Osteocyte (in vitro differentiated cells): ENCODE measurements around the gene PPP1R12A. TPM values are rescaled to one million over a fixed set of nuclear protein-coding genes. Genes with fewer than 3 reads are reported as not detected.

ENCODE experiments used
- DNase-seq: peaks from one replicate; pipeline ENCODE4 v3.0.0; 2021; ENCODE audit warnings: mixed read lengths; ENCODE audit not compliant: unreplicated experiment; ENCODE audit errors: extremely low spot score
- H3K27ac Mint-ChIP-seq: one replicate; pipeline ENCODE4 v1.8.0; 2021; ENCODE audit warnings: mild to moderate bottlenecking, mixed read lengths; ENCODE audit not compliant: unreplicated experiment
- H3K27me3 Mint-ChIP-seq: one replicate; pipeline ENCODE4 v1.8.0; 2021; ENCODE audit warnings: mixed read lengths; ENCODE audit not compliant: unreplicated experiment
- H3K36me3 Mint-ChIP-seq: one replicate; pipeline ENCODE4 v1.8.0; 2021; ENCODE audit warnings: mixed read lengths; ENCODE audit not compliant: unreplicated experiment
- H3K4me1 Mint-ChIP-seq: one replicate; pipeline ENCODE4 v1.8.0; 2021; ENCODE audit warnings: mixed read lengths; ENCODE audit not compliant: unreplicated experiment
- H3K4me3 Mint-ChIP-seq: one replicate; pipeline ENCODE4 v1.8.0; 2021; ENCODE audit warnings: mild to moderate bottlenecking, moderate library complexity, mixed read lengths; ENCODE audit not compliant: unreplicated experiment
- H3K9me3 Mint-ChIP-seq: one replicate; pipeline ENCODE4 v1.8.0; 2021; ENCODE audit warnings: mixed read lengths; ENCODE audit not compliant: unreplicated experiment
- total RNA-seq: library from RNA; stranded (reverse); gene quantifications from 2 replicates; pipeline ENCODE4 v1.2.1, GENCODE V29; 2021
- TF ChIP-seq, protein P1 (sequence below): fragments of 200-600 bp; sonication (generic); IDR thresholded peaks from 2 replicates; pipeline ENCODE4 v1.5.0; 2021; ENCODE audit warnings: antibody characterized with exemption, mild to moderate bottlenecking, moderate library complexity

The PPP1R12A gene
- total RNA-seq, 1 donor from 2014 or later, result 116 TPM

DNA sequence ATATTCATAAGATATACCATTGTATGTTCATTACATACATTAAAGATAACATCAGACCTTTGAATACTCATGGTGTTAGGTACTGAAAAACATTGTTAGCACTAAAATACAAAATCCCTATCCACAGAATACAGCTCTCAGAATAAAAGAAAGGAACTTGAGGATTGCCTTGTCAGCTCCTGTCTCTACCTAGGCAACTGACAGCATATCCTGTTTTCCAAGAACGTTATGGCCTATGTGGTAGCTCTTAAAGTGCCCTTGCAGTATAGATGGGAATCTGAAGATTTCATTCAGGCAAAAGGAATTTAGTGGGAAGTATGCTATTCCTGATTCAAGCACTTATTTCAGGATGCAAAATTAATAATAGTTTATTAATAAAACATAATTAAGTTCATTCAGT is 1.8 kb upstream of the PPP1R12A start:
- peaks cover 18% of the 10 kb centered on the region for H3K4me1 Mint-ChIP-seq
- TF ChIP-seq, protein P1, sequence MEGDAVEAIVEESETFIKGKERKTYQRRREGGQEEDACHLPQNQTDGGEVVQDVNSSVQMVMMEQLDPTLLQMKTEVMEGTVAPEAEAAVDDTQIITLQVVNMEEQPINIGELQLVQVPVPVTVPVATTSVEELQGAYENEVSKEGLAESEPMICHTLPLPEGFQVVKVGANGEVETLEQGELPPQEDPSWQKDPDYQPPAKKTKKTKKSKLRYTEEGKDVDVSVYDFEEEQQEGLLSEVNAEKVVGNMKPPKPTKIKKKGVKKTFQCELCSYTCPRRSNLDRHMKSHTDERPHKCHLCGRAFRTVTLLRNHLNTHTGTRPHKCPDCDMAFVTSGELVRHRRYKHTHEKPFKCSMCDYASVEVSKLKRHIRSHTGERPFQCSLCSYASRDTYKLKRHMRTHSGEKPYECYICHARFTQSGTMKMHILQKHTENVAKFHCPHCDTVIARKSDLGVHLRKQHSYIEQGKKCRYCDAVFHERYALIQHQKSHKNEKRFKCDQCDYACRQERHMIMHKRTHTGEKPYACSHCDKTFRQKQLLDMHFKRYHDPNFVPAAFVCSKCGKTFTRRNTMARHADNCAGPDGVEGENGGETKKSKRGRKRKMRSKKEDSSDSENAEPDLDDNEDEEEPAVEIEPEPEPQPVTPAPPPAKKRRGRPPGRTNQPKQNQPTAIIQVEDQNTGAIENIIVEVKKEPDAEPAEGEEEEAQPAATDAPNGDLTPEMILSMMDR, result no peak

DNA sequence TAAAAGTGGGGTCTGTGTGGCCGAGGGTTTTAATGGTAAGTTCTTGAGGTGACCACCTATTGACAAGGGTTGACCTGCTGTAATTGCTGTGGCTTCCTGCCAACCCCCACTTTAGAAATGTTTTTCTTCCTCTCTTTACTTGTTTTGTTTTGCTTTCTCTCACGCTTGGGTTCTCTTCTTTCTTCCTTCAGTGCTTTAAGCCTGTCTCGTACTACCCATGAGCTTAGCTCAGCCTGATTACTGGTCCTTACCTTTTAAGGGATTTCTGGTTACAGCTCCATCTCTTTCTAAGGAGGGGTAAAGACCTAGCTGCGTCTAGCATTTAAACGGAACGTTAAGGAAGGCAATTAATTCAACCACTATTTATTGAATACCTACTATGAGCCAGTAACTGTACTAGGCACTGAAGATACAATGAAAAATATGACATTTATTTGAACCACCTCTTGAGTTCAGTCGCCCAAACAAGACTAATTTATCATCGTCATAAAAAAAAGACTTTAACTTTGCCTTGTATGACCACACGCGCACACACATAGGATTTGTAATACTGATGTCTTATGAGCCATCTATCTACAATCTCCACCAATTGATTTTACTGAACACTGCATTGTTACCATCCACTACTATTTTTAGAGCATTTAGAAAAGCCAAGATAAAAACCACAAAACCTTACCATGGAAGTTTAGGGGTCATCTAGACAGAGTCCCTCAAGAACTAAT is 888 bp upstream of the PPP1R12A start:
- TF ChIP-seq, protein P1, result no peak
- Mint-ChIP-seq H3K36me3 (no peaks in the 10 kb centered on the region), H3K4me1 (peaks cover 23% of the 10 kb centered on the region), H3K4me3 (peak overlapping the region; percentile 97), H3K27ac (peak overlapping the region; percentile 99), H3K9me3 (no peaks in the 10 kb centered on the region), H3K27me3 (no peaks in the 10 kb centered on the region)
- DNase-seq, result no peak

More for the DNA sequence above, 1.8 kb upstream of the PPP1R12A start:
- no peak overlapping the region for H3K27ac Mint-ChIP-seq
- H3K4me3 Mint-ChIP-seq, result no peak overlapping the region
- no peaks in the 10 kb centered on the region for H3K9me3 Mint-ChIP-seq
- no peaks in the 10 kb centered on the region for H3K27me3 Mint-ChIP-seq
- H3K36me3 Mint-ChIP-seq, result no peaks in the 10 kb centered on the region
- DNase-seq, result no peak

DNA sequence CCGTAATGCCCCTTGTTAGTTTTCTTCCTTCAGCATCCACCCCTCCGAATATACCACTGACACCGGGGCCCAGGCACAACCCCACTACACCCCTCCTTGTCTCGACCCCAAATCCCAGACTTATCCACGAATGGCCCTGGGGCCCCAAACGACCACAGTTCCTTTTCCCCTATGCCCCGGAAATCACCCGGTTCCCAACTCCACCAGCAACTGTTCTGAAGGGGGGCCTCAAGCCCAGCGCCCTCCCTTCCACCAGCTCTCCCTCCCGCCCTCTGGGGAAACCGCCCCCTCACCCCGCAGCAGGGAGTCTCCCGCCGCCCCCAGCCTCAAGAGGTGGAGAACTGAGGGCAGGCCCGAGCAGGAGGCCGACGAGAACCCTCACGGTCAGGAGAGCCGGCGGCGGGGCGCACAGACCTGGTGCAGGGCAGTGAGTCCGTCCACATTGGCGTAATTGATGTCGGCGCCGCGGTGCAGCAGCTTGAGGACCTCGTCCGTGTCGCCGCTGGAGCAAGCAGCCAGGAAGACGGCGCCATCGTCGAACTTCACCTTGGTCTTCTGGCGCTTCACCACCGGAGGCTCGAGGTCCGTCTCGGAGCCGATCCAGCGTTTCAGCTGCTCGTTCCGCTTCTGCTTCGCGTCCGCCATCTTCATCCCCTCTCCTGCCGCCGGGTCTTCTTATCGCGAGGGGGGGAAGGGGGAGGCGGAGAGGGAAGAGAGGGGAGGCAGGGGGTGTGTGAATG is 446 bp downstream of the PPP1R12A start:
- Mint-ChIP-seq H3K4me3 (peak overlapping the region; percentile 97), H3K27me3 (no peaks in the 10 kb centered on the region)
- no peak for DNase-seq

DNA sequence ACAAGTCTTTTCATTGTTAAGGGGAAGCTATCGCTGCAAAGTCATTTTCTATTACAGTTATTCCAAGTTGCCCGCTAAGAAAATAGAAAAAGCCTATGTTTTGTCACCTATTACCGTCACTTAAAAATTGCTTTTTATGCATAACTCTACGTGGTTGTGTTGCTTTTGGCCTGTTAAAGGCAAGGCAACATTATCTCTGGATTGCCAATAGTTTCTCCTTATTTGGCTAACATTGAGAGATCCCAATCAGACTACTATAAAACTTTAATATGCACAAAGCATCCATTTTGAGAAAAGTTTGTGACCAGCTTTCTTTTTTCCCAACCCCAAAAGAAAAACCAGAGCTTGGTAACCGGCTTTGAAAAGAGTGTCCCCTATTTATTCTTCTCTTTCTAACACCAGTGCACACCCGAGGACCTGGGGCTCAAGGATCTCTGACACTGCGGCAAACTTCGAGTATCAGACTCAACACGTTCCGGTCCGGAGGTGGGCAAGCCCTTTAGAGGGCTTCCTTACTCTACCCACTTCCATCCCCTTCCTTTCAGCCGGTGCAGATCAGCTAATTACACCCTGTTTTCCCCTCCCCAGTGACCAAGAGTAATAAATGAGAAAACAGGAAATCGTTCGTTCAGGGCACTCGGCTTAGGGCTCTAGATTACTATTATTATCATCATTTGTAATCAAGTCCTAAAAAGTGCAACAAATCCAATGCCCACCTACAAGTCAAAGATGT is 1.2 kb downstream of the PPP1R12A start:
- DNase-seq, result no peak
- TF ChIP-seq, protein P1, result no peak
- Mint-ChIP-seq H3K27ac (peak overlapping the region; percentile 99), H3K36me3 (peaks cover 7% of the 10 kb centered on the region), H3K4me1 (peaks cover 37% of the 10 kb centered on the region), H3K27me3 (no peaks in the 10 kb centered on the region), H3K9me3 (peaks cover 5% of the 10 kb centered on the region), H3K4me3 (peak overlapping the region; percentile 97)

More for the DNA sequence above, 446 bp downstream of the PPP1R12A start:
- peak overlapping the region; percentile 99 for H3K27ac Mint-ChIP-seq
- TF ChIP-seq, protein P1, result no peak
- H3K4me1 Mint-ChIP-seq, result peaks cover 31% of the 10 kb centered on the region
- H3K9me3 Mint-ChIP-seq, result peaks cover 5% of the 10 kb centered on the region
- H3K36me3 Mint-ChIP-seq, result peaks cover 5% of the 10 kb centered on the region
